MM.1S (cell line): ENCODE data around the gene ZNRF1.

Experiments used
- DNase-seq: peaks from one replicate; pipeline ENCODE4 v3.0.0-alpha.2; 2015
- H2AFZ ChIP-seq: fragments of 300-600 bp; sonication (generic); 2 replicates; pipeline ENCODE4 v1.6.0; 2016; ENCODE audit warnings: antibody characterized with exemption, low read length
- H3F3A ChIP-seq: fragments of 300-600 bp; sonication (generic); 2 replicates; pipeline ENCODE4 v1.6.1; 2016; ENCODE audit warnings: mild to moderate bottlenecking, antibody characterized with exemption, low read length, moderate library complexity, mixed read lengths; ENCODE audit not compliant: insufficient read depth
- H3K27ac ChIP-seq: fragments of 300-600 bp; sonication (generic); 2 replicates; pipeline ENCODE4 v1.5.1; 2016; ENCODE audit warnings: mild to moderate bottlenecking, low read length
- H3K27me3 ChIP-seq: fragments of 300-600 bp; sonication (generic); replicated peaks from 2 replicates; pipeline ENCODE4 v1.6.0; 2016; ENCODE audit warnings: low read length; ENCODE audit not compliant: insufficient read depth
- H3K36me3 ChIP-seq: fragments of 300-600 bp; sonication (generic); replicated peaks from 2 replicates; pipeline ENCODE4 v1.6.1; 2016; ENCODE audit warnings: mild to moderate bottlenecking, low read length, mixed read lengths; ENCODE audit not compliant: insufficient read depth
- H3K4me1 ChIP-seq: fragments of 300-600 bp; sonication (generic); 2 replicates; pipeline ENCODE4 v1.6.1; 2016; ENCODE audit warnings: low read length, mixed read lengths
- H3K4me2 ChIP-seq: fragments of 300-600 bp; sonication (generic); 2 replicates; pipeline ENCODE4 v1.6.0; 2016; ENCODE audit warnings: low read depth, low read length
- H3K4me3 ChIP-seq: fragments of 300-600 bp; sonication (generic); 2 replicates; pipeline ENCODE4 v1.5.1; 2016; ENCODE audit warnings: low read length, mixed read lengths
- H3K79me2 ChIP-seq: fragments of 300-600 bp; sonication (generic); 2 replicates; pipeline ENCODE4 v1.6.1; 2016; ENCODE audit warnings: mixed run types, low read length, mixed read lengths
- H3K9ac ChIP-seq: fragments of 300-600 bp; sonication (generic); 2 replicates; pipeline ENCODE4 v1.6.1; 2016; ENCODE audit warnings: low read length, mixed read lengths
- H3K9me2 ChIP-seq: fragments of 300-600 bp; sonication (generic); replicated peaks from 2 replicates; pipeline ENCODE4 v1.6.1; 2016; ENCODE audit warnings: mild to moderate bottlenecking, low read length, mixed read lengths; ENCODE audit not compliant: insufficient read depth
- H3K9me3 ChIP-seq: fragments of 300-600 bp; sonication (generic); replicated peaks from 2 replicates; pipeline ENCODE4 v1.6.1; 2016; ENCODE audit warnings: mild to moderate bottlenecking, low read length, mixed read lengths; ENCODE audit not compliant: insufficient read depth
- H4K20me1 ChIP-seq: fragments of 300-600 bp; sonication (generic); 2 replicates; pipeline ENCODE4 v1.6.1; 2016; ENCODE audit warnings: mild to moderate bottlenecking, low read length, moderate library complexity, mixed read lengths; ENCODE audit not compliant: insufficient read depth
- EZH2 ChIP-seq: fragments of 300-600 bp; sonication (generic); optimal IDR thresholded peaks from 2 replicates; pipeline ENCODE3; 2017; ENCODE audit warnings: low read depth, mild to moderate bottlenecking, antibody characterized with exemption, low read length, mixed read lengths
- EZH2phosphoT487 ChIP-seq: fragments of 300-600 bp; sonication (generic); IDR thresholded peaks from 2 replicates; pipeline ENCODE4 v1.6.1; 2018; ENCODE audit warnings: antibody characterized with exemption, low read length
- TF ChIP-seq, protein P1 (sequence below): fragments of 300-600 bp; sonication (generic); IDR thresholded peaks from 2 replicates; pipeline ENCODE4 v1.5.1; 2016; ENCODE audit warnings: antibody characterized with exemption, low read length, mixed read lengths

ZNRF1 gene

GRCh38 chr16:75078886-75079285, 80.1 kb downstream of the ZNRF1 start:
- no peak for TF ChIP-seq EZH2phosphoT487
- TF ChIP-seq, protein P1, sequence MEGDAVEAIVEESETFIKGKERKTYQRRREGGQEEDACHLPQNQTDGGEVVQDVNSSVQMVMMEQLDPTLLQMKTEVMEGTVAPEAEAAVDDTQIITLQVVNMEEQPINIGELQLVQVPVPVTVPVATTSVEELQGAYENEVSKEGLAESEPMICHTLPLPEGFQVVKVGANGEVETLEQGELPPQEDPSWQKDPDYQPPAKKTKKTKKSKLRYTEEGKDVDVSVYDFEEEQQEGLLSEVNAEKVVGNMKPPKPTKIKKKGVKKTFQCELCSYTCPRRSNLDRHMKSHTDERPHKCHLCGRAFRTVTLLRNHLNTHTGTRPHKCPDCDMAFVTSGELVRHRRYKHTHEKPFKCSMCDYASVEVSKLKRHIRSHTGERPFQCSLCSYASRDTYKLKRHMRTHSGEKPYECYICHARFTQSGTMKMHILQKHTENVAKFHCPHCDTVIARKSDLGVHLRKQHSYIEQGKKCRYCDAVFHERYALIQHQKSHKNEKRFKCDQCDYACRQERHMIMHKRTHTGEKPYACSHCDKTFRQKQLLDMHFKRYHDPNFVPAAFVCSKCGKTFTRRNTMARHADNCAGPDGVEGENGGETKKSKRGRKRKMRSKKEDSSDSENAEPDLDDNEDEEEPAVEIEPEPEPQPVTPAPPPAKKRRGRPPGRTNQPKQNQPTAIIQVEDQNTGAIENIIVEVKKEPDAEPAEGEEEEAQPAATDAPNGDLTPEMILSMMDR, result no peak
- Histone ChIP-seq H3K27me3 (no peaks in the 10 kb centered on the region), H3K9ac (no peak overlapping the region), H3K79me2 (no peaks in the 10 kb centered on the region), H3K27ac (no peak overlapping the region), H3K4me3 (no peak overlapping the region), H3K9me2 (no peaks in the 10 kb centered on the region), H3K9me3 (no peaks in the 10 kb centered on the region), H3K36me3 (no peaks in the 10 kb centered on the region), H2AFZ (no peak overlapping the region), H4K20me1 (no peaks in the 10 kb centered on the region), H3F3A (0 out of 2 replicates have a peak, but pooled peaks cover 5% of the 10 kb centered on the region), H3K4me2 (no peak overlapping the region), H3K4me1 (peaks cover 11% of the 10 kb centered on the region)
- DNase-seq, result no peak

DNA sequence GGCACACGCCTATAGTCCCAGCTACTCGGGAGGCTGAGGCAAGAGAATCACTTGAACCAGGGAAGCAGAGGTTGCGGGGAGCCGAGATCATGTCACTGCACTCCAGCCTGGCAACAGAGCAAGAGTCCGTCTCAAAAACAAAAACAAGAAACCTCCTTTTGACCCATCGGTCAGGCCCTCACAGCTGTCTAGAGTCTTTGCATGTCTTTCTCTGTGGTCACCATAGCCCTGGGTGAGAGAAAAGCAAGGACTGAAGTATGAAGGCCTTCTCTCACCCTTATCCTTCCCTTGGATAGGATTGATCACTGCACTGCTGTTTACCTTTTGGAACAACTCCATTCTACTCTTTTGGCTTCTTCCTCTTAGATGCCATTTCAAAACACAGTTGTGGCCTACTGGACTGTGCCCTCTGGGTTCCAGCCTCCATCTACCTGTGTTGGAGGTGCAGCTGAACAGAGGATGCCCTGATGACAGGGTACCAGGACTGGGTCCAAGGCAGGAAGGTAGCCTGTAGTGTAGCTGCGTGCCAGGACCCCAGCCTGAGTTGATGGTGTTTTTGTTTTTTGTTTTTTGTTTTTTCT, 80.6 kb downstream of the ZNRF1 start:
- no peaks in the 10 kb centered on the region for H3K36me3 ChIP-seq
- no peak for DNase-seq
- H3K9me3 ChIP-seq, result no peaks in the 10 kb centered on the region
- H3K4me3 ChIP-seq, result no peak overlapping the region
- TF ChIP-seq EZH2phosphoT487, result no peak
- TF ChIP-seq EZH2, result no peak
- TF ChIP-seq, protein P1, result no peak
- H3K9me2 ChIP-seq, result no peaks in the 10 kb centered on the region
- no peaks in the 10 kb centered on the region for H4K20me1 ChIP-seq
- H3K4me1 ChIP-seq, result peaks cover 11% of the 10 kb centered on the region
- no peak overlapping the region for H2AFZ ChIP-seq
- H3K27ac ChIP-seq, result no peak overlapping the region
- H3F3A ChIP-seq, result 0 out of 2 replicates have a peak, but pooled peaks cover 5% of the 10 kb centered on the region
- H3K79me2 ChIP-seq, result no peaks in the 10 kb centered on the region
- no peak overlapping the region for H3K9ac ChIP-seq
- no peaks in the 10 kb centered on the region for H3K27me3 ChIP-seq
- H3K4me2 ChIP-seq, result no peak overlapping the region

- no peak for DNase-seq
- Histone ChIP-seq H4K20me1 (no peaks in the 10 kb centered on the region), H3K4me1 (peaks cover 10% of the 10 kb centered on the region), H3K9me2 (no peaks in the 10 kb centered on the region), H3K27me3 (no peaks in the 10 kb centered on the region), H3K9ac (no peak overlapping the region), H3F3A (0 out of 2 replicates have a peak, but pooled peaks cover 5% of the 10 kb centered on the region), H3K79me2 (no peaks in the 10 kb centered on the region), H3K4me2 (no peak overlapping the region), H3K9me3 (no peaks in the 10 kb centered on the region), H3K36me3 (no peaks in the 10 kb centered on the region), H3K27ac (no peak overlapping the region), H3K4me3 (no peak overlapping the region), H2AFZ (no peak overlapping the region)
- TF ChIP-seq EZH2, result no peak
- TF ChIP-seq EZH2phosphoT487, result no peak
- TF ChIP-seq, protein P1, result no peak
Measured at GRCh38 chr16:75080205-75081029, 81.6 kb downstream of the ZNRF1 start.
